Left ventricle myocardium inferior (tissue), 1 donor: ENCODE measurements around the gene YIPF6. TPM values are rescaled to one million over a fixed set of nuclear protein-coding genes. Genes with fewer than 3 reads are reported as not detected.

ENCODE experiments used
- DNase-seq: peaks from one replicate; pipeline ENCODE4 v3.0.0-alpha.2; 2020
- H3K27ac ChIP-seq: fragments of 200-600 bp; replicated peaks from 2 replicates; pipeline ENCODE4 v1.8.0; 2021
- H3K27me3 ChIP-seq: fragments of 200-600 bp; 2 replicates; pipeline ENCODE4 v1.8.0; 2021; ENCODE audit warnings: low read depth
- H3K36me3 ChIP-seq: fragments of 200-600 bp; 2 replicates; pipeline ENCODE4 v1.8.0; 2021
- H3K4me1 ChIP-seq: fragments of 200-600 bp; 2 replicates; pipeline ENCODE4 v1.8.0; 2021
- H3K4me3 ChIP-seq: fragments of 200-600 bp; 2 replicates; pipeline ENCODE4 v1.8.0; 2021; ENCODE audit warnings: mild to moderate bottlenecking, moderate library complexity
- H3K9me3 ChIP-seq: fragments of 200-600 bp; replicated peaks from 2 replicates; pipeline ENCODE4 v1.8.0; 2021
- intact Hi-C: fragments of 100-400 bp; cut with micrococcal nuclease; formaldehyde crosslinking; loops from one replicate; pipeline ENCODE4 v1.11.0; 2022
- total RNA-seq: library from RNA; stranded (reverse); fragmentation: NEBNext Ultra II Directional; extraction: Animal tissue kit (Norgen Biotek cat#: 25700); gene quantifications from one replicate; pipeline ENCODE4 v1.2.1, GENCODE V29; 2021
- TF ChIP-seq, protein P1 (sequence below): fragments of 200-600 bp; IDR thresholded peaks from 2 replicates; pipeline ENCODE4 v1.8.0; 2021; ENCODE audit warnings: antibody characterized with exemption, mild to moderate bottlenecking, borderline replicate concordance
- donor health status: DM: no; HTN: yes; CAD: no; lungs with severe emphysema.

YIPF6 gene
- total RNA-seq, 1 donor from 2014 or later = 30.4 TPM

DNA sequence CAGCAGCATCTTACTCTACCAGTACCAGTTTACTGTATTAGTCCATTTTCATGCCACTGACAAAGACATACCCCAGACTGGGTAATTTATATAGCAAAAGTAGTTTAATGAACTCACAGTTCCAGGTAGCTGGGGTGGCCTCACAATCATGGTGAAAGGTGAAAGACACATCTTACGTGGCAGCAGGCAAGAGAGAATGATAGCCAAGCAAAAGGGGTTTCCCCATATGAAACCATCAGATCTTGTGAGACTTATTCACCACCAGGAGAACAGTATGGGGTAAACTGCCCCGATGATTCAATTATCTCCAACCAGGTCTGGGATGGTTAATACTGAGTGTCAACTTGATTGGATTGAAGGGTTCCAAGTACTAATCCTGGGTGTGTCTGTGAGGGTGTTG is 69.3 kb downstream of the YIPF6 start:
- Histone ChIP-seq H3K27ac (no peak overlapping the region), H3K4me1 (no peaks in the 10 kb centered on the region), H3K4me3 (no peak overlapping the region), H3K9me3 (no peaks in the 10 kb centered on the region), H3K36me3 (no peaks in the 10 kb centered on the region), H3K27me3 (no peaks in the 10 kb centered on the region)
- intact Hi-C loops = no loop called here
- DNase-seq = no peak
- TF ChIP-seq, protein P1, sequence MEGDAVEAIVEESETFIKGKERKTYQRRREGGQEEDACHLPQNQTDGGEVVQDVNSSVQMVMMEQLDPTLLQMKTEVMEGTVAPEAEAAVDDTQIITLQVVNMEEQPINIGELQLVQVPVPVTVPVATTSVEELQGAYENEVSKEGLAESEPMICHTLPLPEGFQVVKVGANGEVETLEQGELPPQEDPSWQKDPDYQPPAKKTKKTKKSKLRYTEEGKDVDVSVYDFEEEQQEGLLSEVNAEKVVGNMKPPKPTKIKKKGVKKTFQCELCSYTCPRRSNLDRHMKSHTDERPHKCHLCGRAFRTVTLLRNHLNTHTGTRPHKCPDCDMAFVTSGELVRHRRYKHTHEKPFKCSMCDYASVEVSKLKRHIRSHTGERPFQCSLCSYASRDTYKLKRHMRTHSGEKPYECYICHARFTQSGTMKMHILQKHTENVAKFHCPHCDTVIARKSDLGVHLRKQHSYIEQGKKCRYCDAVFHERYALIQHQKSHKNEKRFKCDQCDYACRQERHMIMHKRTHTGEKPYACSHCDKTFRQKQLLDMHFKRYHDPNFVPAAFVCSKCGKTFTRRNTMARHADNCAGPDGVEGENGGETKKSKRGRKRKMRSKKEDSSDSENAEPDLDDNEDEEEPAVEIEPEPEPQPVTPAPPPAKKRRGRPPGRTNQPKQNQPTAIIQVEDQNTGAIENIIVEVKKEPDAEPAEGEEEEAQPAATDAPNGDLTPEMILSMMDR = no peak

DNA sequence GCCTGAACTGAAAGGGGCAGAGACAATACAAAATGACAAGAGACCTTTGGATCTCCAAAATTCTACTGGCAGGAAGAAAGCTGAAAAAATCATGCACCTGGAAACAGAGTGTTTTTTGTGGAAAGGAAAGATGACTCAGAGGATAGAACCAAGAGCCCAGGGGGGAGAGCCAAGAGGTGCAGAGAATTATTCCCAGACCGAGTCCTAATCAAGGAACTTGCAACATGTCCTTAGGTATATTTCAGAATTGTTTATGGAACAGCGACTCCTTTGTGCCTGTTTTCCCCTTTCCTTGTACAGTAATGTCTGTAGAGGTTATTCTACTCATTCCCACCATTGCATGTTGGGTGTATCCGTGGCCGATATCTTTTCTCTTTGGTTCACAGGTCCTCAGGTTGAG is 71.7 kb downstream of the YIPF6 start:
- TF ChIP-seq, protein P1 = no peak
- intact Hi-C loops = no loop called here
- H3K4me3 ChIP-seq = no peak overlapping the region
- DNase-seq = no peak
- no peaks in the 10 kb centered on the region for H3K36me3 ChIP-seq
- H3K4me1 ChIP-seq = no peaks in the 10 kb centered on the region
- no peaks in the 10 kb centered on the region for H3K27me3 ChIP-seq
- H3K27ac ChIP-seq = no peak overlapping the region
- H3K9me3 ChIP-seq = no peaks in the 10 kb centered on the region

DNA sequence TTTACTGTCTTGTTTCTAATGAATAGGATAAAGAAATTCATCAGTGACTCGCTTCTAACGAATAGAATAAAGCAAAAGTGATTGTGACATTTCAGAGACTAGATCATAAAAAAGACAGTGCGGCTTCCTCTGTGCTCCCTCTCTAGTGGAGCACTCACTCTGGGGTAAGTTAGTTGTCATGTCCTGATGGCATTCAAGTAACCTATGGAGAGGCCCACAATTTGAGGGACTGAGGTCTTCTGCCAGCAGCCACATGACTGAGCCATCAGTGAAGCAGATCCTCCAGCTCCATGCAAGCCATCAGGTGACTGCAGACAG is 72.4 kb downstream of the YIPF6 start:
- H3K27ac ChIP-seq = no peak overlapping the region
- no peaks in the 10 kb centered on the region for H3K9me3 ChIP-seq
- no peaks in the 10 kb centered on the region for H3K36me3 ChIP-seq
- TF ChIP-seq, protein P1 = no peak
- no peaks in the 10 kb centered on the region for H3K4me1 ChIP-seq
- H3K4me3 ChIP-seq = no peak overlapping the region
- intact Hi-C loops = no loop called here
- DNase-seq = no peak
- H3K27me3 ChIP-seq = no peaks in the 10 kb centered on the region

DNA sequence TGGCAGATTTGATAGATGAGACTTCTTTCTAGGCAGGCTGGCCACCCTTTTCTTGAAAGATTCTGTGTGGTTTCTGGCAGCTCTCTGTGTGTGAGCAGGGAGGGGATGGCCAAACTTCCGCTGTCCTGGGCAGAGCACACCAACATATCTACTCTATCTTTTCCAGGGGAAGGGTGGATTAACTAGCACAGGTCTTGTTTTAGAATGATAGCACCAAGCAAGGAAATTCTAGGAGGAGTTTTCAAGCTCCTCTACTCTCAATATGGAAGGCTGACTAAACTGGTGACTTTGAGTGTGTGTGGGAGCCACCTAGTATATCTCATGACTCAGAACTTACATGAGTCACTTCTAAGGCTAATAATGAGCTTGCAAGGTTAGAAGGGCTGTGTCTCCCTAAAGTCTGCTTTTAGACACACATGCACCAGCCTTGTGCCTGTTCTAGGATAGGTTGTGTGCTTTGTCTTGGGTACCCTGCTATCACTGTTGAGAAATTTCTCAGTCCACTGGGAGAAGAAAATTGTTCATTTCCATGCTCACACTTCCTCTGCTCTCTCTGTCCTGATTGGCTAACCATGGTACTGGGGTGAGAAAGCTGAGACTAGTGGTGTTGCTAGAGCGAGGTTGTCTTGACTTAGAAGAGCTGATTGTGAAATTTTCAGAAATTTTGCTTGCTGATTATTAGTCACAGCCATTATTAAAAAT is 72.9 kb downstream of the YIPF6 start:
- Histone ChIP-seq H3K27me3 (no peaks in the 10 kb centered on the region), H3K4me1 (no peaks in the 10 kb centered on the region), H3K4me3 (no peak overlapping the region), H3K27ac (no peak overlapping the region), H3K36me3 (no peaks in the 10 kb centered on the region), H3K9me3 (no peaks in the 10 kb centered on the region)
- intact Hi-C loops = no loop called here
- TF ChIP-seq, protein P1 = no peak
- DNase-seq = no peak

DNA sequence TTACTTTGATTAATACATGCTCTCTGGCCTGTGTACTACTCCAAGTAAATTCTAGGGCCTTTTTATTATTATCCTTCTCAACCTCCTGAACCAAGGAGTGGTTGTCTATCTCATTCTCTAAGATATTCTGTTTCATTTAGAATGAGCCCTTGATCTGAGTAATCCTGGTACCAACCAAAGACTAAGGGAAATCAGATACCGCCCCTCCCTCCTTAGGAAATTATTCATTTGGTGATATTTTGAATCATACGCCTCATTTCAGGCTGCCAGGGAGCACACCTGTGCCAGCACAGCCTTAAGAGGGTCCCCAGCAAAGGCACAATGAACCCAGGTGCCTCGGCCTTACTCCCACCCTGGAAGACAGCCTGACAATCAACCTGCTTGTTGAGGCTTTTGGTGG is 75.4 kb downstream of the YIPF6 start:
- no peaks in the 10 kb centered on the region for H3K36me3 ChIP-seq
- H3K9me3 ChIP-seq = no peaks in the 10 kb centered on the region
- no peak for DNase-seq
- no peak overlapping the region for H3K4me3 ChIP-seq
- no peaks in the 10 kb centered on the region for H3K4me1 ChIP-seq
- intact Hi-C loops = no loop called here
- no peaks in the 10 kb centered on the region for H3K27me3 ChIP-seq
- no peak overlapping the region for H3K27ac ChIP-seq
- TF ChIP-seq, protein P1 = no peak
